ENCODE measurements around the gene CCL23.

DNA sequence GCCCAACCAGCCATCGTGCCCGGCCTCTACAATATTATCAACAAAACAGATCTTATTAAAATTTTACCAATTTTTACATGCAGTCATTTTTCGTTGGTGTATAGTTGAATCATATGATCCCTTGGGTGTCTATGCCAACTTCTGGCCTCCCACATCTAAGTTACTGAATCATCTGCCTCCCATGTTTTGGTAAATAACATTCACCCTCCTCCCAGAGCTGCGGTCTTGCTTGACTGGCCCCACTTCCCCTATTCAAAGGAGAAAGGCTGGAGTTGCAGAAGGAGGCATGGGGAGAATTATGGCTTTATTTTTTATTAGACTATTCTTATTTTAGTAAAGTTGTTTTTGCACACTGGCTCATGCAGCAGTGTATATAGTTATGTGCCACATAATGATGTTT is 18.5 kb upstream of the CCL23 start:
- TF ChIP-seq, protein P1, sequence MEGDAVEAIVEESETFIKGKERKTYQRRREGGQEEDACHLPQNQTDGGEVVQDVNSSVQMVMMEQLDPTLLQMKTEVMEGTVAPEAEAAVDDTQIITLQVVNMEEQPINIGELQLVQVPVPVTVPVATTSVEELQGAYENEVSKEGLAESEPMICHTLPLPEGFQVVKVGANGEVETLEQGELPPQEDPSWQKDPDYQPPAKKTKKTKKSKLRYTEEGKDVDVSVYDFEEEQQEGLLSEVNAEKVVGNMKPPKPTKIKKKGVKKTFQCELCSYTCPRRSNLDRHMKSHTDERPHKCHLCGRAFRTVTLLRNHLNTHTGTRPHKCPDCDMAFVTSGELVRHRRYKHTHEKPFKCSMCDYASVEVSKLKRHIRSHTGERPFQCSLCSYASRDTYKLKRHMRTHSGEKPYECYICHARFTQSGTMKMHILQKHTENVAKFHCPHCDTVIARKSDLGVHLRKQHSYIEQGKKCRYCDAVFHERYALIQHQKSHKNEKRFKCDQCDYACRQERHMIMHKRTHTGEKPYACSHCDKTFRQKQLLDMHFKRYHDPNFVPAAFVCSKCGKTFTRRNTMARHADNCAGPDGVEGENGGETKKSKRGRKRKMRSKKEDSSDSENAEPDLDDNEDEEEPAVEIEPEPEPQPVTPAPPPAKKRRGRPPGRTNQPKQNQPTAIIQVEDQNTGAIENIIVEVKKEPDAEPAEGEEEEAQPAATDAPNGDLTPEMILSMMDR (IDR thresholded peaks at IDR 0.05; ENCODE audit: insufficient read depth, low read length): no peak
- TF ChIP-seq POLR2AphosphoS5 (IDR thresholded peaks at IDR 0.05; ENCODE audit: low read depth) (no peak), REST (IDR thresholded peaks at IDR 0.05; ENCODE audit: insufficient replicate concordance, low read depth) (no peak), GABPA (IDR thresholded peaks at IDR 0.05; ENCODE audit: low read depth) (no peak), SPI1 (IDR thresholded peaks at IDR 0.05; ENCODE audit: borderline replicate concordance, low read depth) (peak; percentile 98)
